Lower lobe of right lung (tissue), 2 donors: ENCODE measurements around the gene PRDX6. TPM values are rescaled to one million over a fixed set of nuclear protein-coding genes. Genes with fewer than 3 reads are reported as not detected.
"Not testable (repeated sequence)": the region's sequence is repeated elsewhere in the genome, so short reads cannot be mapped to it uniquely, and the experiment has no call there.

Experiments
- ATAC-seq, 2 donors: fragments of 200-7000 bp; cut with Tn5 transposase; one replicate each; pipeline ENCODE4 v1.9.1; 2020 to 2022; ENCODE audit warnings: mild to moderate bottlenecking in 2 of 2, moderate library complexity in 2 of 2
- DNase-seq: peaks from one replicate; pipeline ENCODE4 v3.0.0-alpha.2; 2020
- H3K27ac ChIP-seq: fragments of 200-600 bp; one replicate; pipeline ENCODE4 v1.8.0; 2022
- H3K27me3 ChIP-seq: fragments of 200-600 bp; one replicate; pipeline ENCODE4 v1.8.0; 2022; ENCODE audit warnings: low read depth
- H3K36me3 ChIP-seq: fragments of 200-600 bp; one replicate; pipeline ENCODE4 v1.8.0; 2022; ENCODE audit warnings: mild to moderate bottlenecking
- H3K4me1 ChIP-seq: fragments of 200-600 bp; one replicate; pipeline ENCODE4 v1.8.0; 2022
- H3K4me3 ChIP-seq: fragments of 200-600 bp; one replicate; pipeline ENCODE4 v1.8.0; 2022; ENCODE audit warnings: mild to moderate bottlenecking
- H3K9me3 ChIP-seq: fragments of 200-600 bp; one replicate; pipeline ENCODE4 v1.8.0; 2022
- intact Hi-C: fragments of 100-400 bp; cut with DNase I; formaldehyde crosslinking; loops from one replicate; pipeline ENCODE4 v1.11.0; 2022
- total RNA-seq: library from RNA; stranded (reverse); fragmentation: NEBNext Ultra II Directional; extraction: Animal tissue kit (Norgen Biotek cat#: 25700); gene quantifications from one replicate; pipeline ENCODE4 v1.2.1, GENCODE V29; 2021
- TF ChIP-seq, protein P1 (sequence below): fragments of 200-600 bp; IDR thresholded peaks from one replicate; pipeline ENCODE4 v1.8.0; 2022; ENCODE audit warnings: antibody characterized with exemption, mild to moderate bottlenecking
- donor health status: DM: no; HTN: yes; CAD: no; lungs with severe emphysema.

Gene PRDX6
- total RNA-seq, 1 donor from 2014 or later = 187 TPM

DNA sequence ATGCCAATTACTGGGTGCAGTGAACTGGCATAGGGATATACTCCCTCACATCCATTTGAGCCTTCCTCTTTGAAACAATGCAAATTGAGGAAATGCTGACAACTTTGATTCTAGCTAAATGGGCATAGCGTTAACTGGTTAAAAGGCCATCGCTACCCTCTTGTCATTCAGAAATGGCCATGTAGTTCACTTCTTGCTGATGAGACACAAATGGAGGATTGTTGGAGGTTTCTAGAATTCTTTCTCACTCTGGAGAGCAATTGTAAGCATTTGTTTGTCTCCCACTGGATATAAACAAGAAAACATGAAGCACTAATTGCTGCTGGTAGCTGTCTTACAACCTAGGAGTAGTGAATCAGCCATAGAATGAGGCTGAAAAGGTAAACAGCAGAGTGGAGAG is 14.4 kb downstream of the PRDX6 start:
- no peak overlapping the region for H3K27ac ChIP-seq
- TF ChIP-seq, protein P1, sequence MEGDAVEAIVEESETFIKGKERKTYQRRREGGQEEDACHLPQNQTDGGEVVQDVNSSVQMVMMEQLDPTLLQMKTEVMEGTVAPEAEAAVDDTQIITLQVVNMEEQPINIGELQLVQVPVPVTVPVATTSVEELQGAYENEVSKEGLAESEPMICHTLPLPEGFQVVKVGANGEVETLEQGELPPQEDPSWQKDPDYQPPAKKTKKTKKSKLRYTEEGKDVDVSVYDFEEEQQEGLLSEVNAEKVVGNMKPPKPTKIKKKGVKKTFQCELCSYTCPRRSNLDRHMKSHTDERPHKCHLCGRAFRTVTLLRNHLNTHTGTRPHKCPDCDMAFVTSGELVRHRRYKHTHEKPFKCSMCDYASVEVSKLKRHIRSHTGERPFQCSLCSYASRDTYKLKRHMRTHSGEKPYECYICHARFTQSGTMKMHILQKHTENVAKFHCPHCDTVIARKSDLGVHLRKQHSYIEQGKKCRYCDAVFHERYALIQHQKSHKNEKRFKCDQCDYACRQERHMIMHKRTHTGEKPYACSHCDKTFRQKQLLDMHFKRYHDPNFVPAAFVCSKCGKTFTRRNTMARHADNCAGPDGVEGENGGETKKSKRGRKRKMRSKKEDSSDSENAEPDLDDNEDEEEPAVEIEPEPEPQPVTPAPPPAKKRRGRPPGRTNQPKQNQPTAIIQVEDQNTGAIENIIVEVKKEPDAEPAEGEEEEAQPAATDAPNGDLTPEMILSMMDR = no peak
- H3K9me3 ChIP-seq = no peaks in the 10 kb centered on the region
- no peaks in the 10 kb centered on the region for H3K27me3 ChIP-seq
- ATAC-seq (no peak), DNase-seq (no peak)
- peaks cover 37% of the 10 kb centered on the region for H3K36me3 ChIP-seq
- no peaks in the 10 kb centered on the region for H3K4me1 ChIP-seq
- intact Hi-C loops = no loop called here
- no peak overlapping the region for H3K4me3 ChIP-seq

- H3K36me3 ChIP-seq = peaks cover 21% of the 10 kb centered on the region
- H3K27ac ChIP-seq, H3K9me3 ChIP-seq, ATAC-seq, H3K4me1 ChIP-seq, H3K4me3 ChIP-seq, intact Hi-C loops, H3K27me3 ChIP-seq, DNase-seq: not testable (repeated sequence)
Observed at GRCh38 chr1:173493125-173493524, 16.0 kb downstream of the PRDX6 start.

DNA sequence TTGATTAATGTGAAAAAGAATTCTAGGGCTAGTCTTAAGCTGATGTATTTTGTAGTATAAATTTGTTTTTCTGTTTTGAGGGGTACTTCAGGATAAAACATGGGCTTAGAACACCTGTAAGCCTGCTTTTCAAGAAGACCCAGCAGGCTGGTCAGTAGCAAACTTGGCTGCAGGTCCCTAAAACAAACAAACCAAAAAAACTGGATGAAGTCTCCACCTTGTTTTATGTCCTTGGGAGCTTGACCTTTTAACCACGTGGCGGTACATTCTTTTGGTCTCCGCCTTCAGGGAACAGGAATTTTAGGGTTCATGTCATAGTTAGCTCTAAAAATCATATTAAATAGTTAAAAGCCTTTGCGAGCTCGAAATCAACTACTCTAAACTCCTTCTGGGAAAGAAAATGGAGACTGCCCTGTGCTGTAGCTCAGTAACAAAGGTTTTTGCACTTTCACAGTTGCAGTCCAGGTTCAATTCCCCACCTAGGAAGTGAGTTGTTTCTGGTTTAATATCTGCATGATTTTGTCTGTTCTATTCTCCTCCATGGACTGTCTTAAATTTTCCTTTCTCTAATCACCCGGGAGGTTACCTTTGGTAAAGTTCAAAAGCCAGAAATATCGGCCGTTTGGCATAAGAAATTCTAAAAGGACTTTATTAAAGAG is 18.6 kb downstream of the PRDX6 start:
- H3K36me3 ChIP-seq = no peaks in the 10 kb centered on the region
- H3K4me3 ChIP-seq = no peak overlapping the region
- H3K9me3 ChIP-seq = no peaks in the 10 kb centered on the region
- H3K4me1 ChIP-seq = no peaks in the 10 kb centered on the region
- TF ChIP-seq, protein P1 = no peak
- ATAC-seq (no peak), DNase-seq (no peak)
- intact Hi-C loops = no loop called here
- H3K27me3 ChIP-seq = no peaks in the 10 kb centered on the region
- H3K27ac ChIP-seq = no peak overlapping the region

GRCh38 chr1:173496757-173497320 is 19.7 kb downstream of the PRDX6 start:
- Histone ChIP-seq H3K4me1 (no peaks in the 10 kb centered on the region), H3K27me3 (no peaks in the 10 kb centered on the region), H3K4me3 (no peak overlapping the region), H3K36me3 (no peaks in the 10 kb centered on the region), H3K9me3 (no peaks in the 10 kb centered on the region), H3K27ac (no peak overlapping the region)
- peak in 1 of 2 donors; percentile 59 for ATAC-seq
- TF ChIP-seq, protein P1 = no peak
- intact Hi-C loops = no loop called here
- no peak for DNase-seq

GRCh38 chr1:173499729-173500128 is 22.6 kb downstream of the PRDX6 start:
- Histone ChIP-seq H3K27ac (no peak overlapping the region), H3K27me3 (no peaks in the 10 kb centered on the region), H3K9me3 (no peaks in the 10 kb centered on the region), H3K4me3 (no peak overlapping the region), H3K36me3 (no peaks in the 10 kb centered on the region), H3K4me1 (no peaks in the 10 kb centered on the region)
- TF ChIP-seq, protein P1 = no peak
- DNase-seq = no peak
- intact Hi-C loops = no loop called here
- ATAC-seq = no peak

DNA sequence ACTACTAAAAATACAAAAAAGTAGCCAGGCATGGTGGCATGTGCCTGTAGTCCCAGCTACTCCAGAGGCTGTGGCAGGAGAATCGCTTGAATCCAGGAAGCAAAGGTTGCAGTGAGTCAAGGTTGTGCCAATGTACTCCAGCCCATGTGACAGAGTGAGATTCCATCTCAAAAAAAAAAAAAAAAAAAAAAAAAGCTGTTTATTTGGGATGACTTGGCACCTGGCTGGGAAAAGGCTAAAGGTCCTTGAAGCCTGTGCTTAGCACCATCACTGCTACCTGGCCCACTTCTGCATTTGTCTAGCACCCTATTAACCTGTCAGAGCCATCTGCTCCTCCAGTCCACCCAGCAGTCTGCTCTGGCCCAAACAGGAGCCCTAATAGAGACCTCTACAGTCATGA is 25.0 kb downstream of the PRDX6 start:
- H3K4me1 ChIP-seq = no peaks in the 10 kb centered on the region
- no peaks in the 10 kb centered on the region for H3K9me3 ChIP-seq
- H3K27me3 ChIP-seq = no peaks in the 10 kb centered on the region
- no peak overlapping the region for H3K27ac ChIP-seq
- DNase-seq = no peak
- no peaks in the 10 kb centered on the region for H3K36me3 ChIP-seq
- no peak overlapping the region for H3K4me3 ChIP-seq
- intact Hi-C loops = no loop called here
- TF ChIP-seq, protein P1 = no peak
- ATAC-seq = no peak
